Measurements from ENCODE around the gene KRT17.
"Not testable (repeated sequence)": the region's sequence is repeated elsewhere in the genome, so short reads cannot be mapped to it uniquely, and the experiment has no call there.

KRT17 gene

DNA sequence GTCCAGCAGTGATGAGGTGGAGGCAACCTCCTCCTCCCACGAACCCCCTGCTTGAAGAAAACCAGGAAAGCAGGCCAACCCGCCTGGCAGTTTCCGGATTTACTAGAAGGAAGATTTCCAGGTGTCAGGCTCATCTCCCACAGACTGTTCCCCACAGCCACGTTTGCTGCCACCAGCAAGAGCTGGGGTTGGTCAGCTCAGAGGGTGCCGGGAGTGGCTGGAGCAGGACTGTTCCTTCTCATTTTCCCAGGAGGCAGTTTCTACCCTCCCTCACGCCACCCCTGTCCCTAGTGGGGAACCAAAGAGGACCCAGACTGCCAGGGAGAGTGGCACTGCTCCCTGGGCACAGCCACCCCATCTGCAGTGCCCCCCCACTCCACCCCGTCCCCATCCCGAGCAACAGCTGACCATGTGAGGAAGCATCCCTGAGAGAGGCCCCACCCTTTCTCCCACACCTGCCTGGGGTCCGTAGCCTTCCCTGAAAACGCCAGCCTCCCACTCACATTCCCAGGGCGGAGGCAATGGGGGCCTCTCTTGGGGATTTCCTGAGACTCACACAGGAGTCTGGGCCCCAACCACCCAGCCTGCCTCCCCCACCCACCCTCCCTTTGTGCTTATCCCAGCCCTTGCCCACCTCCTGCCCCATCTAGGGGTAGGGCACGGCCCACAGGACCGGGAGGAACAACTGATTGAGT lies 5.9 kb downstream of the KRT17 start:
- FAIRE-seq, result no peak
- DNase-seq (ENCODE audit: insufficient read length, low spot score), result no peak
- TF ChIP-seq, protein P1, sequence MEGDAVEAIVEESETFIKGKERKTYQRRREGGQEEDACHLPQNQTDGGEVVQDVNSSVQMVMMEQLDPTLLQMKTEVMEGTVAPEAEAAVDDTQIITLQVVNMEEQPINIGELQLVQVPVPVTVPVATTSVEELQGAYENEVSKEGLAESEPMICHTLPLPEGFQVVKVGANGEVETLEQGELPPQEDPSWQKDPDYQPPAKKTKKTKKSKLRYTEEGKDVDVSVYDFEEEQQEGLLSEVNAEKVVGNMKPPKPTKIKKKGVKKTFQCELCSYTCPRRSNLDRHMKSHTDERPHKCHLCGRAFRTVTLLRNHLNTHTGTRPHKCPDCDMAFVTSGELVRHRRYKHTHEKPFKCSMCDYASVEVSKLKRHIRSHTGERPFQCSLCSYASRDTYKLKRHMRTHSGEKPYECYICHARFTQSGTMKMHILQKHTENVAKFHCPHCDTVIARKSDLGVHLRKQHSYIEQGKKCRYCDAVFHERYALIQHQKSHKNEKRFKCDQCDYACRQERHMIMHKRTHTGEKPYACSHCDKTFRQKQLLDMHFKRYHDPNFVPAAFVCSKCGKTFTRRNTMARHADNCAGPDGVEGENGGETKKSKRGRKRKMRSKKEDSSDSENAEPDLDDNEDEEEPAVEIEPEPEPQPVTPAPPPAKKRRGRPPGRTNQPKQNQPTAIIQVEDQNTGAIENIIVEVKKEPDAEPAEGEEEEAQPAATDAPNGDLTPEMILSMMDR (IDR thresholded peaks at IDR 0.05; ENCODE audit: insufficient read depth, missing control alignments), result no peak

DNA sequence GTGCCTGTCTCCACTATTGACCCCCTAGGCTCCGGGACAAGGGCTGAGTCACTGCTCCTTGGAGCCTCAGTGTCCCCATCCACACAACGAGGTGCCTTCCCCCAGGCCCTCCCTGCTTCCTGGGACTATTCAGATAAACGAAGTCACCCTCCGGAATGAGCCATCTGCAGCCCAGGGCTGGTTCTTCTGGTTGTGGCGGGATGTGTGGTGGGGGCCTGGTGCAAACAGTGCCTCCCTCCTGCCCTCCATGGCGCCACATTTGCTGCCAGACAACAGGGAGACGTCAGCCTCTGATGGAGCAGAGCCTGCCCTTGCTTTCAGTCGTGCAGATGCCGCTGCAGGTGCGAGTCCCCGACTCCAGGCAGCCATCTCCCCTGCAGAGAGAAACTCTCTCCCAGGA lies 6.7 kb downstream of the KRT17 start:
- TF ChIP-seq, protein P1 (IDR thresholded peaks at IDR 0.05; ENCODE audit: insufficient read depth, missing control alignments), result no peak
- DNase-seq (ENCODE audit: insufficient read length, low spot score) (no peak), FAIRE-seq (no peak)

DNA sequence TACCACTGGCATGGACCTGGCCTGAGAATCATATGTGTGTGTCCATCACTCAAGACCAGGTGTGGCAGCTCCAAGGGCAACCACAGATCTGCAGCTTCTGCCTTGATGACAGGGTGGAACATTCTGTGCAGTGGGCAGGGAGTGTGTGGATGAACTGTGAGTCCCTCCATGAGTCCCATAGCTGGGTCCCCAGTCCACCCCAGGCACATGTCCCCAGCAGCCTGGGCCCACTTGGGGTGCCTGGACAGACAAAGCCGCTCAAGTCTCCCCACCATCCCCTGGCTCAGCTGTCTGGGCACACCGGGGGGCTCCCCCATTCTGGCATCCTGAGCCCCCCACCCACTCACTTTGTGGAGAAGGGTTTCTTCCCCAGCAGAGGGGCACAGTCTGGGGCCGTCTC lies 7.2 kb downstream of the KRT17 start:
- FAIRE-seq, result no peak
- TF ChIP-seq, protein P1 (IDR thresholded peaks at IDR 0.05; ENCODE audit: insufficient read depth, missing control alignments), result no peak

DNA sequence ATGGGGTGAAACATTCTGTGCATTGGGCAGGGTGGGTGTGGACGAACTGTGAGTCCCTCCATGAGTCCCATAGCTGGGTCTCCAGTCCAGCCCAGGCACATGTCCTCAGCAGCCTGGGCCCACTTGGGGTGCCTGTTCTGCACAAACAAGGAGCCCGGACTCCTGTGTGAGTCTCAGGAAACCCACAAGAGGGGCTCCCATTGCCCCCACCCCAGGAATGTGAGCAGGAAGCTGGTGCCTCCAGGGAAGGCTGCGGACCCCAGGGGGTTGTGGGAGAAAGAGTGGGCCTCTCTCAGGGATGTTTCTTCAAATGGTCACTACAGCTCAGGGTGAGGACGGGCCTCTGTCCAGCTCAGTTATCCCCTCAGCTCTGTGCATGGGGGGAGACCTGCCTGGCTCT lies 7.9 kb downstream of the KRT17 start:
- DNase-seq (ENCODE audit: insufficient read length, low spot score); FAIRE-seq: not testable (repeated sequence)

More for the DNA sequence above, 7.2 kb downstream of the KRT17 start:
- no peak for DNase-seq (ENCODE audit: insufficient read length, low spot score)

DNA sequence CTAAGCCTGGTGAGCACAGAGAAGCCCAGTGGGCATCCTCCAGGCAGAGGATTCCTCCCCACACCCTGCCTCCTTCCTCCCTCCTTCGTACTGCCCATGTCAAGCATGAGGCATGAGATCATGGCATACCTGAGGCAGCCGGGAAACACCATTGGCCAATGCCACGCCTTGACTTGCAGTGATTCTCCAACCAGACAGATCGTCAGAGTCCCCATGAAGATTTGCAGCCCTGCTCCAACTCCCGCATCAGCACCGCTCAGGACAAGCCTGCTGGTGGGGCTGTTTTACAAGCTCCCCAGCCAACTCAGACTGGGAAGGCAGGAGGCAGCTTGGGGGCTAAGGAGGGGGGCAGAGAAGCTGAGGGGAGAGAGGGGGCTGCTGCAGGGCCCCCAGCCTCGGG lies 8.9 kb downstream of the KRT17 start:
- FAIRE-seq (no peak), DNase-seq (ENCODE audit: insufficient read length, low spot score) (no peak)
- TF ChIP-seq, protein P1 (IDR thresholded peaks at IDR 0.05; ENCODE audit: insufficient read depth, missing control alignments), result no peak

DNA sequence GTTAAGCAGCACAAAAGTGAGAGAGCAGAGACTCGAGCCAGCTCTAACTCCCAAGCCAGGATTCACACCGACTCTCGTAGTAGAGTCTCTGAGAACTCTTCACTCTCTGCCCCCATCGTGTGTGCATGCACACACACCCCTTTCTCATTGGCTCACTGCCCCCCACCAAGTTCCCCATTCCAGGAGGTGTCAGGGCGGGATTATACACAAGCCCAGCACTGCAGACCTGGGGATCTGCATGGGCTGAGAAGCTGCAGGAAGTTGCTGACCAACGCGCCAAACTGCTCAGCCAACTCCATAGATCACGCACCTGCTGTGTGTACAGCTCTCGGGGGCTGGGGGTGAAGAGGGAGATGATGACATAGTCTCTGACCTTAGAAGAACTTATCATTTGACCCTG lies 9.6 kb downstream of the KRT17 start:
- not testable (repeated sequence) for FAIRE-seq; DNase-seq (ENCODE audit: insufficient read length, low spot score)

DNA sequence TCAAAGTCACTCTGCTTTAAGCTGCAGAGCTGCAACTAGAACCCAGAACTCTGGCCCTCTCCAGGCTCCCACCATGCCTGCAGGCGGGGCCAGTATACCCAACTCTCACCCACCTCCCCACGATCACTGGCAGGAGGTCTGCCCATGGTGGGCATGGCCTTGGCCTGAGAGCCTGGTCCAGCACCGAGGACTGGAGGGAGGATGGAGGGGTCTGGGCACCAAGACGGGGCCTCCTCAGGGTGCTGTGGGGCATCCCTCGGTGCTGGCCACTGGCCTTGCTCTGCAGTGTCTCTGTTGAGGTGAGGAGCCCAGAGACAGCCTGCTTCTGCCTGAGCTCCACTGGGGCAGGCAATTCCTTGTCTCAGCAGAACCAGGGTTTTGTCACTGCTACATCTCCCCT lies 10.3 kb downstream of the KRT17 start:
- FAIRE-seq (no peak), DNase-seq (ENCODE audit: insufficient read length, low spot score) (no peak)
- TF ChIP-seq, protein P1 (IDR thresholded peaks at IDR 0.05; ENCODE audit: insufficient read depth, missing control alignments), result no peak

DNA sequence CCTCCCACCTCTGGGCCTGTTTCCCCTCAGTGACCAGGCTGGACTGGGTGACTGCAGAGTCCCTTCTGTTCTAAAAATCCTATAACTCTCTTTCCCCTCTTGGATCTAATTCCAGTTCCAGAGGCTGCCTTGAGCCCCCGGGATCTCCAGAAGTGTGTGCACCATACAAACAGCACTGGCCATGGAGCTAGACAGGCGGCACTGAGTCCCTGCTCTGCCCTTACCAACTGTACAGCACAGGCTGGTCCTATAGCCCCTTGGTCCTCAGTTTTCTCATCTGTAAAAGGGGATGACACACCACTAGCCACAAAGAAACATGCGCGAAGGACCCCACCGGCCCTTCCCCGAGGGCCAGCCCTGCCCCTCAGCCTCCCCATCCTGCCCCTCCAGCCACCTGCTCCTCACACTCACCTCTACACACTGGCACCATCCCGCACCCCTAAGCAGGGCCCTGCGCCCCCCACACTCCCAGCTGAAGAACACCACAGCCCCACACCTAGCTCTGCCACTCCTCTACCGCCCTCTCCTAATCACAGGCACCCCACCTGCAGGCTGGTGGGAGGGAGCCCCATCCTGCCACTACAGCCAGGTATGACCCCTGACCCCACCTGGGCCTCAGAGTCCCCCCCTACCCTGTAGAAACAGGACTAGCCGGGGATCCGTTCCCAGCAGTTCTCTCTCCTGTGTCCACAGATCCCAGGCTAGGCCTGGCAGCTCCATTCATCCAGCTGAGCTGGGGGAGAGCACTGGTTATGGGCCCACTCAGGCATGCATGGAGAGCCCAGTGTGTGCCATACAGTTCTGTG lies 10.9 kb downstream of the KRT17 start:
- TF ChIP-seq, protein P1 (IDR thresholded peaks at IDR 0.05; ENCODE audit: insufficient read depth, missing control alignments), result no peak
- DNase-seq (ENCODE audit: insufficient read length, low spot score), result no peak
- no peak for FAIRE-seq

DNA sequence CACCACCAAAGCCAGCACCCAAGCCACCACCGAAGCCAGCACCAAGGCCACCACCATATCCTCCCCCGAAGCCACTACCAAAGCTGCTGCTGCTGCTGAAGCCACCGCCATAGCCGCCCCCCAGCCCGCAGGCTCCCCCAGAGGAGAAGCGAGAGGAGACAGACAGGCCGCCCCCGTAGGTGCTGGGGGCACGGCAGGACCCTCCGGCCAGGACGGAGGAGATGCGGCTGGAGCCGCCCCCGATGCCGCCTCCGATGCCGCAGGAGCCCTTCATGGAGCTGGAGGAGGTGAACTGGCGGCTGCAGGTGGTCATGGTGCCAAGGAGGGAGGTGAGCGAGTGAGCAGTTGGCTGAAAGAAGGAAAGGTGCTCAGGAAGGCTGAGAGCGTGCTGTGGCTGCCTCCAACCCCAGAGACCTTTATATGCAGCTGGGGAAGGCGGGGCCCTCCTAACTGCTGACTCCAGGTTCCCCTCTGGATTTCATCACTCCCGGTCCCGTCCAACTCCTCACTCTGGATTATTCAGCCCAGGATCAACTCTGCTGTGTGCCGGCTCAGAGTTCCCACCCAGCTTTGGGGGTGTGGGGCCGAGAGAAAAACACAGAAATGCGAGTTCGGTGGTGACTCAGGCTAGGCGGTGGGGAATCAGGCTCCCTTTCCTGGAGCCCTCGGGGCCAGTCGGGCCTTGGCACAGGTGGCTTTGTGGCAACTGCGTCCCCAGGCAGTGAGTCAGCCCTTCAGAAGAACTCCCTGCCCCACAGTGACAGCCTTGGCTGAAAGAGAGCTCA lies 11.8 kb downstream of the KRT17 start, which contains the start of gene KRT16:
TSS of gene KRT16 (minus strand) at position 392 of the 785 bp plus-strand sequence. CDS start at position 313, 79 bp downstream.
- DNase-seq (ENCODE audit: insufficient read length, low spot score), result not testable (repeated sequence)

More for the DNA sequence above, 11.8 kb downstream of the KRT17 start, which contains the start of gene KRT16:
- not testable (repeated sequence) for FAIRE-seq
